ENCODE results near the gene ZSCAN18.

GRCh38 chr19:58083021-58083420 lies 15.0 kb downstream of the ZSCAN18 start:
- TF ChIP-seq, protein P1, sequence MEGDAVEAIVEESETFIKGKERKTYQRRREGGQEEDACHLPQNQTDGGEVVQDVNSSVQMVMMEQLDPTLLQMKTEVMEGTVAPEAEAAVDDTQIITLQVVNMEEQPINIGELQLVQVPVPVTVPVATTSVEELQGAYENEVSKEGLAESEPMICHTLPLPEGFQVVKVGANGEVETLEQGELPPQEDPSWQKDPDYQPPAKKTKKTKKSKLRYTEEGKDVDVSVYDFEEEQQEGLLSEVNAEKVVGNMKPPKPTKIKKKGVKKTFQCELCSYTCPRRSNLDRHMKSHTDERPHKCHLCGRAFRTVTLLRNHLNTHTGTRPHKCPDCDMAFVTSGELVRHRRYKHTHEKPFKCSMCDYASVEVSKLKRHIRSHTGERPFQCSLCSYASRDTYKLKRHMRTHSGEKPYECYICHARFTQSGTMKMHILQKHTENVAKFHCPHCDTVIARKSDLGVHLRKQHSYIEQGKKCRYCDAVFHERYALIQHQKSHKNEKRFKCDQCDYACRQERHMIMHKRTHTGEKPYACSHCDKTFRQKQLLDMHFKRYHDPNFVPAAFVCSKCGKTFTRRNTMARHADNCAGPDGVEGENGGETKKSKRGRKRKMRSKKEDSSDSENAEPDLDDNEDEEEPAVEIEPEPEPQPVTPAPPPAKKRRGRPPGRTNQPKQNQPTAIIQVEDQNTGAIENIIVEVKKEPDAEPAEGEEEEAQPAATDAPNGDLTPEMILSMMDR (IDR thresholded peaks at IDR 0.05): no peak
- no peak for TF ChIP-seq EP300 (IDR thresholded peaks at IDR 0.05)
- no peak for TF ChIP-seq POLR2A (IDR thresholded peaks at IDR 0.05)
